Fibroblast of lung (primary cell): ENCODE measurements around the gene ERGIC1. TPM values are rescaled to one million over a fixed set of nuclear protein-coding genes. Genes with fewer than 3 reads are reported as not detected.
A peak's percentile ranks its signal among the peaks of the same experiment; 100 is the strongest.

Experiments
- DNase-seq, 2 donors: peaks; one replicate each; pipeline versions ENCODE4 v3.0.0 to v3.0.0-alpha.2; 2010; ENCODE audit warnings: low read depth in 2 of 2
- H2AFZ ChIP-seq: 2 replicates; pipeline ENCODE4 v1.5.1; 2012; ENCODE audit warnings: low read length, control low read depth, inconsistent platforms
- H3K27ac ChIP-seq: 2 replicates; pipeline ENCODE4 v1.5.1; 2011; ENCODE audit warnings: low read length, control low read depth; ENCODE audit not compliant: insufficient read depth
- H3K27me3 ChIP-seq: 2 replicates; pipeline ENCODE4 v1.5.1; 2011; ENCODE audit warnings: mild to moderate bottlenecking, low read length; ENCODE audit not compliant: control insufficient read depth, insufficient read depth
- H3K36me3 ChIP-seq: 2 replicates; pipeline ENCODE4 v1.5.1; 2011; ENCODE audit warnings: low read length; ENCODE audit not compliant: control insufficient read depth, insufficient read depth
- H3K4me1 ChIP-seq: 2 replicates; pipeline ENCODE4 v1.5.1; 2011; ENCODE audit warnings: low read length; ENCODE audit not compliant: control insufficient read depth, insufficient read depth; ENCODE audit errors: extremely low read depth
- H3K4me2 ChIP-seq: 2 replicates; pipeline ENCODE4 v1.5.1; 2011; ENCODE audit warnings: low read length, control low read depth; ENCODE audit not compliant: insufficient read depth; ENCODE audit errors: extremely low read depth
- H3K4me3 ChIP-seq, 4 experiments: fragments of 200-600 bp in 1 of 4; sonication (generic) in 1 of 4; replicated peaks in 1 of 4; 2 replicates each; pipeline ENCODE4 v1.5.1; 2011 to 2016; ENCODE audit warnings: low read length in 4 of 4, low read depth in 3 of 4, mild to moderate bottlenecking in 3 of 4, control low read depth in 2 of 4, inconsistent platforms in 1 of 4, mixed read lengths in 1 of 4; ENCODE audit not compliant: insufficient read depth in 1 of 4; ENCODE audit errors: control extremely low read depth in 1 of 4
- H3K79me2 ChIP-seq: 2 replicates; pipeline ENCODE4 v1.5.1; 2012; ENCODE audit warnings: mild to moderate bottlenecking, low read length, inconsistent platforms; ENCODE audit not compliant: control insufficient read depth, insufficient read depth
- H3K9ac ChIP-seq: 2 replicates; pipeline ENCODE4 v1.5.1; 2011; ENCODE audit warnings: mild to moderate bottlenecking, low read length, control low read depth; ENCODE audit not compliant: insufficient read depth
- H3K9me3 ChIP-seq: 2 replicates; pipeline ENCODE4 v1.5.1; 2012; ENCODE audit warnings: low read depth, low read length; ENCODE audit not compliant: control insufficient read depth, insufficient read depth
- H4K20me1 ChIP-seq: 2 replicates; pipeline ENCODE4 v1.5.1; 2011; ENCODE audit warnings: low read length; ENCODE audit not compliant: control insufficient read depth, insufficient read depth; ENCODE audit errors: extremely low read depth
- CTCF ChIP-seq, 2 donors: IDR thresholded peaks in 1 of 2; conservative IDR thresholded peaks in 1 of 2; 1 replicate in 1 of 2; 2 replicates in 1 of 2; pipeline ENCODE4 v1.5.1; 2011 to 2012; ENCODE audit warnings: low read length in 2 of 2, control low read depth in 1 of 2, inconsistent platforms in 1 of 2, low read depth in 1 of 2, mild to moderate bottlenecking in 1 of 2
- EZH2 ChIP-seq: IDR thresholded peaks from 2 replicates; pipeline ENCODE4 v1.5.1; 2012; ENCODE audit warnings: low read length, control low read depth, mild to moderate bottlenecking; ENCODE audit errors: missing control alignments
- polyA plus RNA-seq, 2 donors: library from polyadenylated mRNA; depleted of rRNA in 1 of 2; stranded (reverse) in 1 of 2; unstranded in 1 of 2; fragments of >200 nt; gene quantifications; 2 replicates each; pipeline ENCODE4 v1.2.1, GENCODE V29; 2011 to 2012; ENCODE audit warnings: missing spikeins in 1 of 2
- total RNA-seq: library from RNA; depleted of rRNA; stranded (reverse); fragments of >200 nt; gene quantifications from 2 replicates; pipeline ENCODE4 v1.2.1, GENCODE V29; 2014

Gene ERGIC1
- total and polyA plus RNA-seq, 2 donors (not counting 1 experiment from before 2014, with no cell fraction given) = 113 to 171 TPM

- H3K9ac ChIP-seq = peak within 1 kb of the TSS; percentile 61
- H3K79me2 ChIP-seq = peaks cover 39% of the 10 kb centered on the region
- peak; percentile 90 for DNase-seq
- peaks cover 2% of the 10 kb centered on the region for H3K36me3 ChIP-seq
- TF ChIP-seq EZH2 (no peak), CTCF (conservative IDR thresholded peaks at IDR 0.05 in 1 of 2, IDR thresholded peaks at IDR 0.05 in 1 of 2; ENCODE audit: low read depth in 1 of 2, low read length in 2 of 2) (no peak)
- no peaks in the 10 kb centered on the region for H4K20me1 ChIP-seq
- H3K4me2 ChIP-seq = peak within 1 kb of the TSS; percentile 86
- H3K9me3 ChIP-seq = no peaks in the 10 kb centered on the region
- peak within 1 kb of the TSS; percentile 61 for H2AFZ ChIP-seq
- peak within 1 kb of the TSS; percentile 32 to 100 (median 60) for H3K4me3 ChIP-seq
- H3K27ac ChIP-seq = peak within 1 kb of the TSS; percentile 76
- no peaks in the 10 kb centered on the region for H3K4me1 ChIP-seq
- H3K27me3 ChIP-seq = no peaks in the 10 kb centered on the region
Observed at GRCh38 chr5:172983542-172984243, 149.6 kb downstream of the ERGIC1 start, which contains the start of gene ATP6V0E1. Gene ATP6V0E1, plus strand, starts transcription at chr5:172983771. Its CDS starts 90 bp downstream, at chr5:172983861.

- H2AFZ ChIP-seq = no peak overlapping the region
- H3K4me1 ChIP-seq = no peaks in the 10 kb centered on the region
- H3K79me2 ChIP-seq = peaks cover 46% of the 10 kb centered on the region
- H3K36me3 ChIP-seq = peaks cover 2% of the 10 kb centered on the region
- no peaks in the 10 kb centered on the region for H3K9me3 ChIP-seq
- H3K4me3 ChIP-seq = peak overlapping the region; percentile 32 to 100 (median 60)
- peak overlapping the region; percentile 61 for H3K9ac ChIP-seq
- H3K27ac ChIP-seq = peak overlapping the region; percentile 76
- H3K27me3 ChIP-seq = no peaks in the 10 kb centered on the region
- H4K20me1 ChIP-seq = no peaks in the 10 kb centered on the region
- peak overlapping the region; percentile 86 for H3K4me2 ChIP-seq
- peak; percentile 92 to 94 for DNase-seq
- TF ChIP-seq CTCF (conservative IDR thresholded peaks at IDR 0.05 in 1 of 2, IDR thresholded peaks at IDR 0.05 in 1 of 2; ENCODE audit: low read depth in 1 of 2, low read length in 2 of 2) = peak; percentile 66 to 74
- TF ChIP-seq EZH2 = no peak
Observed at GRCh38 chr5:172984244-172984953, 150.3 kb downstream of the ERGIC1 start.

GRCh38 chr5:172985596-172985995, 151.5 kb downstream of the ERGIC1 start:
- Histone ChIP-seq H3K4me2 (peak overlapping the region; percentile 78), H3K4me3 (peak overlapping the region; percentile 12 to 100 (median 43)), H3K27ac (no peak overlapping the region), H3K36me3 (peaks cover 2% of the 10 kb centered on the region), H3K79me2 (peaks cover 52% of the 10 kb centered on the region), H4K20me1 (no peaks in the 10 kb centered on the region), H3K27me3 (no peaks in the 10 kb centered on the region), H2AFZ (no peak overlapping the region), H3K9ac (no peak overlapping the region), H3K9me3 (no peaks in the 10 kb centered on the region), H3K4me1 (no peaks in the 10 kb centered on the region)
- no peak for TF ChIP-seq CTCF (conservative IDR thresholded peaks at IDR 0.05 in 1 of 2, IDR thresholded peaks at IDR 0.05 in 1 of 2; ENCODE audit: low read depth in 1 of 2, low read length in 2 of 2)
- no peak for TF ChIP-seq EZH2
- DNase-seq = no peak
